Astrocyte (in vitro differentiated cells and primary cell): Measurements from ENCODE around the gene AGRN. TPM values are rescaled to one million over a fixed set of nuclear protein-coding genes. Genes with fewer than 3 reads are reported as not detected.

Experiments
- DNase-seq: peaks from one replicate; pipeline ENCODE4 v3.0.0-alpha.2; 2010; ENCODE audit warnings: low read depth
- FAIRE-seq: peaks from 2 replicates; lab custom pipeline; 2011; peaks lifted over from hg19 to GRCh38; lab: Jason Lieb, UNC
- H2AFZ ChIP-seq: 2 replicates; pipeline ENCODE4 v1.6.0; 2012; ENCODE audit warnings: low read depth, low read length, inconsistent platforms
- H3K27ac ChIP-seq: 2 replicates; pipeline ENCODE4 v1.5.1; 2011; ENCODE audit warnings: low read depth, low read length, inconsistent platforms
- H3K27me3 ChIP-seq: 2 replicates; pipeline ENCODE4 v1.6.0; 2011; ENCODE audit warnings: low read length, inconsistent platforms; ENCODE audit not compliant: insufficient read depth
- H3K36me3 ChIP-seq: 2 replicates; pipeline ENCODE4 v1.5.1; 2011; ENCODE audit warnings: low read length, inconsistent platforms; ENCODE audit not compliant: insufficient read depth
- H3K4me1 ChIP-seq: 2 replicates; pipeline ENCODE4 v1.5.1; 2011; ENCODE audit warnings: low read length, inconsistent platforms; ENCODE audit not compliant: insufficient read depth
- H3K4me2 ChIP-seq: 2 replicates; pipeline ENCODE4 v1.6.0; 2012; ENCODE audit warnings: low read length, inconsistent platforms
- H3K4me3 ChIP-seq: 2 replicates; pipeline ENCODE4 v1.5.1; 2011; ENCODE audit warnings: low read depth, mild to moderate bottlenecking, low read length, inconsistent platforms; ENCODE audit not compliant: insufficient read depth
- H3K79me2 ChIP-seq: 2 replicates; pipeline ENCODE4 v1.6.0; 2012; ENCODE audit warnings: mild to moderate bottlenecking, low read length, inconsistent platforms; ENCODE audit not compliant: insufficient read depth
- H3K9ac ChIP-seq: 2 replicates; pipeline ENCODE4 v1.6.0; 2012; ENCODE audit warnings: mild to moderate bottlenecking, low read length, inconsistent platforms
- H3K9me3 ChIP-seq: 2 replicates; pipeline ENCODE4 v1.5.1; 2012; ENCODE audit warnings: low read depth, mild to moderate bottlenecking, low read length, inconsistent platforms; ENCODE audit not compliant: insufficient read depth
- H4K20me1 ChIP-seq: 2 replicates; pipeline ENCODE4 v1.6.0; 2012; ENCODE audit warnings: low read length, inconsistent platforms; ENCODE audit not compliant: insufficient read depth
- H3K27ac Mint-ChIP-seq: one replicate; pipeline ENCODE4 v1.8.0; 2021; ENCODE audit warnings: mild to moderate bottlenecking, mixed read lengths; ENCODE audit not compliant: unreplicated experiment
- H3K27me3 Mint-ChIP-seq: one replicate; pipeline ENCODE4 v1.8.0; 2021; ENCODE audit warnings: low read depth, mixed read lengths; ENCODE audit not compliant: unreplicated experiment
- H3K36me3 Mint-ChIP-seq: one replicate; pipeline ENCODE4 v1.8.0; 2021; ENCODE audit warnings: low read depth, mixed read lengths; ENCODE audit not compliant: unreplicated experiment
- H3K4me1 Mint-ChIP-seq: one replicate; pipeline ENCODE4 v1.8.0; 2021; ENCODE audit warnings: low read depth, mixed read lengths; ENCODE audit not compliant: unreplicated experiment
- H3K4me3 Mint-ChIP-seq: one replicate; pipeline ENCODE4 v1.8.0; 2021; ENCODE audit warnings: mild to moderate bottlenecking, moderate library complexity, mixed read lengths; ENCODE audit not compliant: unreplicated experiment
- H3K9me3 Mint-ChIP-seq: one replicate; pipeline ENCODE4 v1.8.0; 2021; ENCODE audit warnings: mild to moderate bottlenecking, mixed read lengths; ENCODE audit not compliant: unreplicated experiment
- EZH2 ChIP-seq: IDR thresholded peaks from 2 replicates; pipeline ENCODE4 v1.6.1; 2012; ENCODE audit warnings: mild to moderate bottlenecking, low read length, inconsistent platforms; ENCODE audit not compliant: insufficient read depth
- total RNA-seq: library from RNA; stranded (reverse); gene quantifications from 2 replicates; pipeline ENCODE4 v1.2.1, GENCODE V29; 2021
- TF ChIP-seq, protein P1 (sequence below): IDR thresholded peaks from 2 replicates; pipeline ENCODE4 v1.5.1; 2011; ENCODE audit warnings: low read depth, mild to moderate bottlenecking, inconsistent platforms, low read length, moderate library complexity; ENCODE audit not compliant: insufficient read depth

Gene AGRN
- total RNA-seq, 1 donor from 2014 or later = 589 TPM

GRCh38 chr1:1092149-1092855 is 72.4 kb downstream of the AGRN start:
- Mint-ChIP-seq H3K4me3 (no peak overlapping the region), H3K27me3 (no peaks in the 10 kb centered on the region), H3K4me1 (no peaks in the 10 kb centered on the region), H3K36me3 (peaks cover 4% of the 10 kb centered on the region), H3K9me3 (no peaks in the 10 kb centered on the region), H3K27ac (no peak overlapping the region)
- H3K27ac ChIP-seq = no peak overlapping the region
- H2AFZ ChIP-seq = no peak overlapping the region
- DNase-seq (no peak), FAIRE-seq (no peak)
- no peak overlapping the region for H3K4me3 ChIP-seq
- no peaks in the 10 kb centered on the region for H3K27me3 ChIP-seq
- H3K9me3 ChIP-seq = no peaks in the 10 kb centered on the region
- no peaks in the 10 kb centered on the region for H3K36me3 ChIP-seq
- no peaks in the 10 kb centered on the region for H3K79me2 ChIP-seq
- H3K4me2 ChIP-seq = no peak overlapping the region
- no peaks in the 10 kb centered on the region for H4K20me1 ChIP-seq
- no peaks in the 10 kb centered on the region for H3K4me1 ChIP-seq
- no peak overlapping the region for H3K9ac ChIP-seq
- TF ChIP-seq EZH2 = no peak
- TF ChIP-seq, protein P1, sequence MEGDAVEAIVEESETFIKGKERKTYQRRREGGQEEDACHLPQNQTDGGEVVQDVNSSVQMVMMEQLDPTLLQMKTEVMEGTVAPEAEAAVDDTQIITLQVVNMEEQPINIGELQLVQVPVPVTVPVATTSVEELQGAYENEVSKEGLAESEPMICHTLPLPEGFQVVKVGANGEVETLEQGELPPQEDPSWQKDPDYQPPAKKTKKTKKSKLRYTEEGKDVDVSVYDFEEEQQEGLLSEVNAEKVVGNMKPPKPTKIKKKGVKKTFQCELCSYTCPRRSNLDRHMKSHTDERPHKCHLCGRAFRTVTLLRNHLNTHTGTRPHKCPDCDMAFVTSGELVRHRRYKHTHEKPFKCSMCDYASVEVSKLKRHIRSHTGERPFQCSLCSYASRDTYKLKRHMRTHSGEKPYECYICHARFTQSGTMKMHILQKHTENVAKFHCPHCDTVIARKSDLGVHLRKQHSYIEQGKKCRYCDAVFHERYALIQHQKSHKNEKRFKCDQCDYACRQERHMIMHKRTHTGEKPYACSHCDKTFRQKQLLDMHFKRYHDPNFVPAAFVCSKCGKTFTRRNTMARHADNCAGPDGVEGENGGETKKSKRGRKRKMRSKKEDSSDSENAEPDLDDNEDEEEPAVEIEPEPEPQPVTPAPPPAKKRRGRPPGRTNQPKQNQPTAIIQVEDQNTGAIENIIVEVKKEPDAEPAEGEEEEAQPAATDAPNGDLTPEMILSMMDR = no peak

GRCh38 chr1:1092894-1093609 is 73.1 kb downstream of the AGRN start:
- no peaks in the 10 kb centered on the region for H3K36me3 ChIP-seq
- no peak overlapping the region for H3K4me3 ChIP-seq
- no peaks in the 10 kb centered on the region for H3K9me3 ChIP-seq
- no peaks in the 10 kb centered on the region for H3K27me3 Mint-ChIP-seq
- no peaks in the 10 kb centered on the region for H3K4me1 Mint-ChIP-seq
- H3K9me3 Mint-ChIP-seq = peaks cover 2% of the 10 kb centered on the region
- no peaks in the 10 kb centered on the region for H3K27me3 ChIP-seq
- no peak overlapping the region for H3K4me3 Mint-ChIP-seq
- H4K20me1 ChIP-seq = no peaks in the 10 kb centered on the region
- no peak overlapping the region for H2AFZ ChIP-seq
- DNase-seq (no peak), FAIRE-seq (no peak)
- H3K79me2 ChIP-seq = no peaks in the 10 kb centered on the region
- peaks cover 4% of the 10 kb centered on the region for H3K36me3 Mint-ChIP-seq
- no peak overlapping the region for H3K27ac Mint-ChIP-seq
- no peak overlapping the region for H3K27ac ChIP-seq
- no peak overlapping the region for H3K4me2 ChIP-seq
- H3K9ac ChIP-seq = no peak overlapping the region
- TF ChIP-seq EZH2 = no peak
- TF ChIP-seq, protein P1 = no peak
- H3K4me1 ChIP-seq = no peaks in the 10 kb centered on the region

- Histone ChIP-seq H3K27ac (no peak overlapping the region), H3K36me3 (no peaks in the 10 kb centered on the region), H2AFZ (no peak overlapping the region), H3K9me3 (no peaks in the 10 kb centered on the region), H3K4me1 (no peaks in the 10 kb centered on the region), H3K27me3 (no peaks in the 10 kb centered on the region), H3K79me2 (no peaks in the 10 kb centered on the region), H3K9ac (no peak overlapping the region), H3K4me2 (no peak overlapping the region), H3K4me3 (no peak overlapping the region), H4K20me1 (no peaks in the 10 kb centered on the region)
- FAIRE-seq (no peak), DNase-seq (no peak)
- Mint-ChIP-seq H3K4me3 (no peak overlapping the region), H3K36me3 (peaks cover 4% of the 10 kb centered on the region), H3K27ac (no peak overlapping the region), H3K27me3 (no peaks in the 10 kb centered on the region), H3K4me1 (no peaks in the 10 kb centered on the region), H3K9me3 (peaks cover 2% of the 10 kb centered on the region)
- TF ChIP-seq EZH2 = no peak
- TF ChIP-seq, protein P1 = no peak
Observed at GRCh38 chr1:1093610-1093943, 73.7 kb downstream of the AGRN start.
